ENCODE measurements around the gene L3HYPDH. TPM values are rescaled to one million over a fixed set of nuclear protein-coding genes. Genes with fewer than 3 reads are reported as not detected.

The L3HYPDH gene
- total and polyA plus RNA-seq, 2 of the 13 experiments (the other 11 are each of a cell fraction or from before 2014, with no cell fraction given), result 30.5 to 36.6 TPM

- TF ChIP-seq ZNF503 (CRISPR knock-in tag; IDR thresholded peaks at IDR 0.05) (peak; percentile 78), PHF5A (CRISPR knock-in tag; IDR thresholded peaks at IDR 0.05; ENCODE audit: low read depth, unreplicated experiment) (no peak), STAG1 (CRISPR knock-in tag; IDR thresholded peaks at IDR 0.05) (peak; percentile 29; the same call in 1 of the 2 replicates), SAFB2 (CRISPR knock-in tag; IDR thresholded peaks at IDR 0.05; ENCODE audit: borderline replicate concordance, low read depth) (peak; percentile 57; the same call in 1 of the 2 replicates), ZNF33B (CRISPR knock-in tag; IDR thresholded peaks at IDR 0.05) (no peak), ZNF572 (CRISPR knock-in tag; IDR thresholded peaks at IDR 0.05) (no peak; the same call in 1 of the 2 replicates), PRDM15 (CRISPR knock-in tag; IDR thresholded peaks at IDR 0.05) (peak; percentile 72), ZNF451 (CRISPR knock-in tag; IDR thresholded peaks at IDR 0.05) (peak; percentile 92; the same call in 1 of the 2 replicates), ZZZ3 (CRISPR knock-in tag; IDR thresholded peaks at IDR 0.05; ENCODE audit: borderline replicate concordance) (peak; percentile 69; the same call in 1 of the 2 replicates)
Observed at GRCh38 chr14:59483819-59484638, at the start of gene L3HYPDH, which contains the start of gene JKAMP (continued).
